Adipocyte (in vitro differentiated cells): ENCODE measurements around the gene RNF151.

Source experiments
- DNase-seq: peaks from one replicate; pipeline ENCODE4 v3.0.0-alpha.2; 2015; ENCODE audit warnings: low read depth
- H3K27me3 ChIP-seq: replicated peaks from 2 replicates; pipeline ENCODE4 v1.7.0; 2013; ENCODE audit warnings: mild to moderate bottlenecking, low read length, moderate library complexity; ENCODE audit not compliant: control insufficient read depth, insufficient read depth
- H3K36me3 ChIP-seq: 2 replicates; pipeline ENCODE4 v1.7.0; 2013; ENCODE audit warnings: low read length, mild to moderate bottlenecking, moderate library complexity; ENCODE audit not compliant: control insufficient read depth, insufficient read depth, severe bottlenecking
- H3K4me1 ChIP-seq: 2 replicates; pipeline ENCODE4 v1.7.0; 2013; ENCODE audit warnings: mild to moderate bottlenecking, low read length, moderate library complexity; ENCODE audit not compliant: control insufficient read depth, insufficient read depth
- H3K4me3 ChIP-seq: 2 replicates; pipeline ENCODE4 v1.7.0; 2013; ENCODE audit warnings: mild to moderate bottlenecking, low read length, moderate library complexity
- H3K9ac ChIP-seq: 2 replicates; pipeline ENCODE4 v1.7.0; 2013; ENCODE audit warnings: mild to moderate bottlenecking, low read length, moderate library complexity
- H3K9me3 ChIP-seq: 2 replicates; pipeline ENCODE4 v1.7.0; 2013; ENCODE audit warnings: mild to moderate bottlenecking, low read length, moderate library complexity; ENCODE audit not compliant: control insufficient read depth

The RNF151 gene

DNA sequence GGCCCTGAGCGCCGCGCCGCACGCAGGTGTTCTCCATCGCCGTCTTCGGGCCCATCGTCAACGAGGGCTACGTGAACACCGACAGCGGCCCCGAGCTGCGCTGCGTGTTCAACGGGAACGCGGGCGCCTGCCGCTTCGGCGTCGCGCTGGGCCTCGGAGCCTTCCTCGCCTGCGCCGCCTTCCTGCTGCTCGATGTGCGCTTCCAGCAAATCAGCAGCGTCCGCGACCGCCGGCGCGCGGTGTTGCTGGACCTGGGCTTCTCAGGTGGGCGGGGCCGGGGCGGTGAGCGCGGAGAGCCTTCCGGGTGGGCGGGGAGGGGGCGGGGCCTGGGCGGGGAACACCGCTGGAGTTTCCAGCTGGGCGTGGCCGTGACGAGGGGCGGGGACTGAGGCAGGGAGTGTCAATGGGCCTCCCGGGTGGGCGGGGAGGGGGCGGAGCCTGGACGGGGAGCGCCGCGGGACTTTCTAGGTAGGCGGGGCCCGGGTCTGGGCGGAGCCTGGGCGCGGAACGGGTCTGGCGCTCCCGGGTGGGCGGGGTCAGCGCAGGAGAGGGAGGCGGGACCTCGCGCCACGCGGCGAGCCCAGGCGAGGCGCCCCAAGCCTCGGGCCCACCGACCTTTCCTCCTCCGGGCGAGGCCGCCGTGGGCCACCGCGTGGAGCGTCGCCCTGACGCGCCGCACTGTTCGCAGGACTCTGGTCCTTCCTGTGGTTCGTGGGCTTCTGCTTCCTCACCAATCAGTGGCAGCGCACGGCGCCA, 25.5 kb downstream of the RNF151 start:
- peaks cover 18% of the 10 kb centered on the region for H3K27me3 ChIP-seq
- DNase-seq = peak; percentile 97
- H3K9me3 ChIP-seq = no peaks in the 10 kb centered on the region
- peak overlapping the region; percentile 56 for H3K9ac ChIP-seq
- peaks cover 17% of the 10 kb centered on the region for H3K4me1 ChIP-seq
- H3K4me3 ChIP-seq = peak overlapping the region; percentile 73
- peaks cover 6% of the 10 kb centered on the region for H3K36me3 ChIP-seq

GRCh38 chr16:1992704-1993317, 26.2 kb downstream of the RNF151 start:
- Histone ChIP-seq H3K36me3 (peaks cover 7% of the 10 kb centered on the region), H3K4me1 (peaks cover 24% of the 10 kb centered on the region), H3K9ac (no peak overlapping the region), H3K27me3 (peaks cover 18% of the 10 kb centered on the region), H3K4me3 (no peak overlapping the region), H3K9me3 (no peaks in the 10 kb centered on the region)
- DNase-seq = no peak

DNA sequence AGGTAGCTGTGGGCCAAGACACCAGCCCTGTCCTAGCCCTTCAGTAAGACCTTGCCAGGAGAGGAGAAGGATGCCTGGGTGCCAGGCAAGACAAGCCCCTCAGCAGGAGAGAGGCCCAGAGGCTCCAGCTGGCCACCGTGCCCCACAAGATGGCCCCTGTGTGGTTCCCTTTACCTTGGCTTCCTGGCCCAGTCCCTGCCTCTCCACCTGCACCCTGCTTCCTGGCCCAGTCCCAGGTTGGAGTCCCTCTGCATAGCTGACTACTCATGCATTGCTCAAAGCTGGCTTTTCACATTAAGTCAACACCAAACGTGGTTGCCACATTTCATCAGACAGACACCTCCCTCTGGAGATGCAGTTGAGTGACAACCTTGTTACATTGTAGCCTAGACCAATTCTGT, 27.1 kb downstream of the RNF151 start:
- H3K9me3 ChIP-seq = no peaks in the 10 kb centered on the region
- H3K27me3 ChIP-seq = peaks cover 18% of the 10 kb centered on the region
- peaks cover 12% of the 10 kb centered on the region for H3K36me3 ChIP-seq
- H3K9ac ChIP-seq = no peak overlapping the region
- no peak overlapping the region for H3K4me3 ChIP-seq
- DNase-seq = no peak
- H3K4me1 ChIP-seq = peaks cover 30% of the 10 kb centered on the region

DNA sequence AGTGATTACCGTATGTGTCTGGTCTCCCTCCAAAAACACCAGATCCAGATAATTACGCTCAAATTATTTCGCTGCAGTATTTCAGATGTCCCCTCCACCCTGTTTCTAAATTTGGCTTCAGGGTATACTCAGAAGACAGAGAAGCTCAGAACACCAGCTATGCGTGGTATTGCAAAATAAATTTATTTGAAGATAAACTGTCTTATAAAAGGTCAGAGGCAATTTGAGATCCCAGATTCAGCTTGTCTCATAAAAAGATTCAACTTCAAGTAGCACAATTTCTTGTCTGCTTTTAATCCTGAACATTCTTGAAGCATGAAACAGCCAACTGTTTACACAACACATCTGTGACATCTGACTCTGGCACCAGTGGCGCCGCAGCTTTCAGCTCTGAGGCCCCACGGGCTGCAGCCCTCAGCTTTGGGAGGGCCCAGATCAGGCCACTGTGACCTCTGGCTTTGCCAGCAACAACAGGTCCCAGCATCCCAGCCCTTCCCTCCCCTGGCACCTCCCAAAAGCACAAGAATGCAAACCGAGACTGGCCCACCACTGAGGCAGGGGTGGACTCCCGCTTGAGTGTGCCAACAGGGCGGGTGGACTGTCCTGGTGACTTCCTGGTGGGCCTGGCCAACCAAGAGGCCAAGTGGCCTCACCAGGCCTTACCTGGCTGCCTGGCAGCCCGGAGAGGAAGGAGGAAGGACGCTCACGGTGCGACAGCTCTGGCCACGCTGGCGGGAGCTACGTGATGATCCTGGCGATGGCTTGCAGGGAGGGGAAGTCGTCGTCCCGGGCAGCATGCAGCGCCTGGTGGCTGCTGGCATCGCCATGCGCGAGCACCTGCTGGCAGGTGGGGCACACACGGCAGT, 31.1 kb downstream of the RNF151 start:
- Histone ChIP-seq H3K4me3 (no peak overlapping the region), H3K4me1 (peaks cover 24% of the 10 kb centered on the region), H3K27me3 (no peaks in the 10 kb centered on the region), H3K9me3 (no peaks in the 10 kb centered on the region), H3K36me3 (peaks cover 49% of the 10 kb centered on the region), H3K9ac (peak overlapping the region; percentile 47)
- DNase-seq = peak; percentile 27

GRCh38 chr16:1998360-1998835, 31.7 kb downstream of the RNF151 start:
- Histone ChIP-seq H3K36me3 (peaks cover 56% of the 10 kb centered on the region), H3K4me3 (no peak overlapping the region), H3K4me1 (peaks cover 25% of the 10 kb centered on the region), H3K27me3 (no peaks in the 10 kb centered on the region), H3K9me3 (no peaks in the 10 kb centered on the region), H3K9ac (peak overlapping the region; percentile 5)
- DNase-seq = no peak

DNA sequence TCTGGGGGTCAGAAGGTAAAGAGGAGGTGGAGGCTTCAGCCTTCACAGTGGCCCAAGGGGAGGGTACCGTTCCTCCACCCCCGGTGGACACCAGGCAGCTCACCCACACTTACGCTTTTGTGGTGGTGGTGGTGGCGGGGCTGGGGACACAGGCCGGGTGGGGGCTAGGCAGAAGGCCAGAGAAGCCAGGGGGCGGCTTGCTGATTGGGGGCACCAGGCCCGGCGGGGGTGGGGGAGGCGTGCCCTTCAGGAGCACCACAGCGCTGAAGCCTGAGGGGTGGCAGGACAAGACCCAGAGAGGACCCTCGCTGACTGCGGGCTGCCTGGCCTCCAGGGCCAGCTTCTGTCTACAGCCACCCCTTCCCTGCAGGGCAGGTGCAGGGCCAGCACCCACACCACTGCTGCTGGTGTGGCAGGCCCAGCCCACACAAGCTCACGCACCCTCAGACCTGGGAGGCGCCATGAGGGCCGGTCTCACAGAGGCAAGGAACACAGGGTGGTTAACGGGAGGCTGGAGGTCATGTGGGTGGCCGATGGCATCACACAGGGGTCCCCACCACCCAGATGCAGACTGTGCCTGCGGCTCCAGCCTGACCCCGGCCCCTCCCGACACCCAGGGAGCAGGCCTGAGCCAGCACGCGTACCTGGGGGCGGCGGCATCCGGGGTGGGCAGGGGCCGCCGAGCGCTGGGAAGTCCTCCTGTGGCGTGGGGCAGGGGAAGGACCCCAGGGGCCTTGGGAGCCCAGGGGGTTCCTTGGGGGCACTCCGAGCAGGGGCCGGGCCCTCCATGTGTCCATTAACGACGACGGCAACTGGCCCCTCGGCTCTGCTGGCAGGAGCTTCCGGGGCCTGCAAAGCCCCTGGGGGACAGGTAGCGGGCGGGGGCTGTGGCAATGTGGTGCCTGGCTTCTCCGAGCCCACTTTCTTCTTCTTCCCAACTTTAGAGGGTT, 32.5 kb downstream of the RNF151 start:
- H3K9me3 ChIP-seq = no peaks in the 10 kb centered on the region
- peaks cover 58% of the 10 kb centered on the region for H3K36me3 ChIP-seq
- no peak for DNase-seq
- no peak overlapping the region for H3K4me3 ChIP-seq
- H3K4me1 ChIP-seq = peaks cover 29% of the 10 kb centered on the region
- no peaks in the 10 kb centered on the region for H3K27me3 ChIP-seq
- H3K9ac ChIP-seq = no peak overlapping the region

DNA sequence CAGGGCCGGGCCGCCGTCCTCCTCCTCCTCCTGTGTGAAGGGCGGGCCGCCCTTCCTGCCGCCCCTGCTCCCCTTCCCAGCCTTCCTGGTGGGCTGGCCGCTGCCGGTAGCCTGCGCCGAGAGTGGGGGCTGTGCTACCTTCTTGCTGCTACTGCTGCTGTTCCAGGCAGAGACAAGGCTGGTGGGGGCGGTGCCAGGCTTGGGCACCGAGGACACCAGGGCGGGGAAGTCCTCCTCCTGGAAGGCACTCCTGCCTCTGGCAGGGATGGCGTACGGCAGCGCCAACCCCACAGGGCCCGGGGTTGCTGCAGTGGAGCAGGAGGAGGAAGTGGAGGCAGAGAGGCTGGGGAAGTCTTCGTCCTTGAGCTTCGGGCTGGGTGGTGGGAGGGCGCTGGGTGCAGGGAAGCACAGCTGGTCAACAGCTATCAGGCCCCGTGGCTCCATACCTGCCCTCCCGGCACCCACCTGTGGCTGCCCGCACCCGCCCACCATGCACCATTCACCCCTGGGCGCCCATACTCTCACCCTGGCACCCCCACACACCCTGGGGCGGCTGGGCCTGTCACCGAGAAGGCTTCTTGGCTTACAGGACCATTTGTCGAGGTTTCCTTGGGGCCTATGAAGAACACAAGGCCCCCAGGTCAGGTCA, 33.3 kb downstream of the RNF151 start:
- no peak for DNase-seq
- no peaks in the 10 kb centered on the region for H3K9me3 ChIP-seq
- no peak overlapping the region for H3K4me3 ChIP-seq
- peaks cover 35% of the 10 kb centered on the region for H3K4me1 ChIP-seq
- peaks cover 58% of the 10 kb centered on the region for H3K36me3 ChIP-seq
- H3K9ac ChIP-seq = no peak overlapping the region
- no peaks in the 10 kb centered on the region for H3K27me3 ChIP-seq

GRCh38 chr16:2001035-2001434, 34.4 kb downstream of the RNF151 start:
- Histone ChIP-seq H3K36me3 (peaks cover 52% of the 10 kb centered on the region), H3K4me1 (peaks cover 45% of the 10 kb centered on the region), H3K9me3 (no peaks in the 10 kb centered on the region), H3K27me3 (no peaks in the 10 kb centered on the region), H3K9ac (no peak overlapping the region), H3K4me3 (no peak overlapping the region)
- no peak for DNase-seq

DNA sequence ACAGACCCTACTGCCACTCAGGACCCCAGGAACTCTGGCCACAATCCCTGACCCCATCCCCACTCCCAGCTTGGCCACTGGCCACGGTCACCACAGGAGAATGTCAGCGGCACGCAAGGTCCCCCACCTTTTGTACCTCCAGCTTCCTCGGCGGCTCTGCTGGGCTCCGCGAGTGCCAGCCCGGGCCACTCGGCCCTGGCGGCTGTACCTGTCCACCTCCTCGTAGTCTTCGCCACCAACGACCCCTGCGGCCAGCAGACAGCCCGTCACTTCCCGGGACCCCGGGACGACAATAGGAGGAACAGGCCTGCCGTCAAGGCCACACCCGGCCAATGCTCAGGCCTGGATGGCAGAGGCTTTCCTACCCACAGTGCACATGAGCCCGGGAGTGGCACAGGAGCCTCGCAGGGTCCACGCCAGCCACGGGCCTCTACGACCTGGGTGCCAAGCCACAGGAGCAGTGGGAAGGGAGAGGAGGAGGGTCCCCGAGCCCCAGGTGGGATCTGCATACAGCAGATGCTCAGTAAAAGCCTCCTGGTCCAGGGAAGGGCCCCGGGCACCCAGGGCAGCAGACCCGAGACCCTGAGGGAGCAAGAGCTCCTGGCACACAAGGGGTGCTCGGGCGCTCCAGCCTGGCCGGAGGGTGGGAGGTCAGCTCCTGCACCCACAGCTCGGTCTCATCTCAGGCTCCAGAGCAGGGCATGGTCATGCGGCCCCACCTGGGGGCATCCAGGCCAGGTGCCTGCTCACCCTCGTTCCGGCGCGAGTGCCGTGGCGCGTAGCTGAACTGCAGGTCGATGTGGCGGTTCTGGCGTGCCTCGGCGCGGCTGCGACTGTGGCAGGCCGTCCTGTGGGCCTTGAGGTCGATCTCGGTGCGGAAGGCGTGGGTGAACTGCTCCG, 35.0 kb downstream of the RNF151 start:
- H3K36me3 ChIP-seq = peaks cover 52% of the 10 kb centered on the region
- H3K9ac ChIP-seq = no peak overlapping the region
- H3K4me1 ChIP-seq = peaks cover 47% of the 10 kb centered on the region
- no peaks in the 10 kb centered on the region for H3K27me3 ChIP-seq
- H3K9me3 ChIP-seq = no peaks in the 10 kb centered on the region
- no peak overlapping the region for H3K4me3 ChIP-seq
- DNase-seq = no peak
